PC-9 (cell line): ENCODE data around the gene PFDN6.

ENCODE experiments used
- EZH2 ChIP-seq: fragments of 200-600 bp; sonication (generic); IDR thresholded peaks from 2 replicates; pipeline ENCODE4 v1.8.0; 2017; ENCODE audit warnings: antibody characterized with exemption, low read depth
- TF ChIP-seq, protein P1 (sequence below): fragments of 200-600 bp; sonication (generic); conservative IDR thresholded peaks from 2 replicates; pipeline ENCODE4 v1.6.1; 2017; ENCODE audit warnings: mixed run types, antibody characterized with exemption, mild to moderate bottlenecking, moderate library complexity

- TF ChIP-seq, protein P1, sequence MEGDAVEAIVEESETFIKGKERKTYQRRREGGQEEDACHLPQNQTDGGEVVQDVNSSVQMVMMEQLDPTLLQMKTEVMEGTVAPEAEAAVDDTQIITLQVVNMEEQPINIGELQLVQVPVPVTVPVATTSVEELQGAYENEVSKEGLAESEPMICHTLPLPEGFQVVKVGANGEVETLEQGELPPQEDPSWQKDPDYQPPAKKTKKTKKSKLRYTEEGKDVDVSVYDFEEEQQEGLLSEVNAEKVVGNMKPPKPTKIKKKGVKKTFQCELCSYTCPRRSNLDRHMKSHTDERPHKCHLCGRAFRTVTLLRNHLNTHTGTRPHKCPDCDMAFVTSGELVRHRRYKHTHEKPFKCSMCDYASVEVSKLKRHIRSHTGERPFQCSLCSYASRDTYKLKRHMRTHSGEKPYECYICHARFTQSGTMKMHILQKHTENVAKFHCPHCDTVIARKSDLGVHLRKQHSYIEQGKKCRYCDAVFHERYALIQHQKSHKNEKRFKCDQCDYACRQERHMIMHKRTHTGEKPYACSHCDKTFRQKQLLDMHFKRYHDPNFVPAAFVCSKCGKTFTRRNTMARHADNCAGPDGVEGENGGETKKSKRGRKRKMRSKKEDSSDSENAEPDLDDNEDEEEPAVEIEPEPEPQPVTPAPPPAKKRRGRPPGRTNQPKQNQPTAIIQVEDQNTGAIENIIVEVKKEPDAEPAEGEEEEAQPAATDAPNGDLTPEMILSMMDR = no peak
- no peak for TF ChIP-seq EZH2
These were observed 49.8 kb downstream of the PFDN6 start for GRCh38 chr6:33339193-33339592.
